ENCODE data around the gene ATP13A3.

DNA sequence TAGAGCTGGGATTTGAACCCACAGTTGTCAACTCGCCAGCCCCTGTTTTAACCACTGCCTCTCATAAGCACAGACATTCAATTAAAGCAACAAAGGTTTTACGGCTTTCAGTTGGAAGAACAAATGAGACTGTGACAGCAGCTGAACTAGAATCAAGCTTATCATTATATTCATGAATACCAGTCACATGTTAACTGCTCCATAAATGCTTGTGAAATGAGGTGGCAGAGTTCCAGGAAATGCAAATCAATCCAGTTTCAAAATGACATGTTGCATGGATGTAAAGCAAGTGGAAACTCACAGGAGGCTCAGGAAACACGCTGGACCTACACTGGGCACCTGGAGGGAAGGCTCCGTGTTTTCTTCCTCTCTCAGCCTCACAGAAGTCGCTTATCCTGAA, 91.6 kb downstream of the ATP13A3 start:
- TF ChIP-seq, protein P1, sequence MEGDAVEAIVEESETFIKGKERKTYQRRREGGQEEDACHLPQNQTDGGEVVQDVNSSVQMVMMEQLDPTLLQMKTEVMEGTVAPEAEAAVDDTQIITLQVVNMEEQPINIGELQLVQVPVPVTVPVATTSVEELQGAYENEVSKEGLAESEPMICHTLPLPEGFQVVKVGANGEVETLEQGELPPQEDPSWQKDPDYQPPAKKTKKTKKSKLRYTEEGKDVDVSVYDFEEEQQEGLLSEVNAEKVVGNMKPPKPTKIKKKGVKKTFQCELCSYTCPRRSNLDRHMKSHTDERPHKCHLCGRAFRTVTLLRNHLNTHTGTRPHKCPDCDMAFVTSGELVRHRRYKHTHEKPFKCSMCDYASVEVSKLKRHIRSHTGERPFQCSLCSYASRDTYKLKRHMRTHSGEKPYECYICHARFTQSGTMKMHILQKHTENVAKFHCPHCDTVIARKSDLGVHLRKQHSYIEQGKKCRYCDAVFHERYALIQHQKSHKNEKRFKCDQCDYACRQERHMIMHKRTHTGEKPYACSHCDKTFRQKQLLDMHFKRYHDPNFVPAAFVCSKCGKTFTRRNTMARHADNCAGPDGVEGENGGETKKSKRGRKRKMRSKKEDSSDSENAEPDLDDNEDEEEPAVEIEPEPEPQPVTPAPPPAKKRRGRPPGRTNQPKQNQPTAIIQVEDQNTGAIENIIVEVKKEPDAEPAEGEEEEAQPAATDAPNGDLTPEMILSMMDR (IDR thresholded peaks at IDR 0.05) = no peak
- no peak for TF ChIP-seq POLR2A (IDR thresholded peaks at IDR 0.05)

All from vagina (tissue), 2 donors.